Stimulated activated CD8-positive, alpha-beta memory T cell treated with anti-CD3 and anti-CD28 coated beads, Interleukin-15, amount 100 ng/mL, for 4 hours (primary cell): ENCODE data around the gene RAP2C.

Source experiments
- DNase-seq, 2 donors: peaks; one replicate each; pipeline ENCODE4 v3.0.0-alpha.2; 2020; ENCODE audit warnings: low read depth in 2 of 2

The RAP2C gene

GRCh38 chrX:132219343-132219768 lies at the start of gene RAP2C:
Gene RAP2C, minus strand, starts transcription at chrX:132219447. Its CDS starts 2,179 bp downstream, at chrX:132217268.
- DNase-seq, result peak; percentile 12 to 24

GRCh38 chrX:132267392-132267791 lies 48.1 kb upstream of the RAP2C start:
- DNase-seq, result no peak

- no peak for DNase-seq
Measured at GRCh38 chrX:132266583-132267355, 47.5 kb upstream of the RAP2C start.

- DNase-seq, result no peak
Measured at GRCh38 chrX:132263127-132263526, 43.9 kb upstream of the RAP2C start.

DNA sequence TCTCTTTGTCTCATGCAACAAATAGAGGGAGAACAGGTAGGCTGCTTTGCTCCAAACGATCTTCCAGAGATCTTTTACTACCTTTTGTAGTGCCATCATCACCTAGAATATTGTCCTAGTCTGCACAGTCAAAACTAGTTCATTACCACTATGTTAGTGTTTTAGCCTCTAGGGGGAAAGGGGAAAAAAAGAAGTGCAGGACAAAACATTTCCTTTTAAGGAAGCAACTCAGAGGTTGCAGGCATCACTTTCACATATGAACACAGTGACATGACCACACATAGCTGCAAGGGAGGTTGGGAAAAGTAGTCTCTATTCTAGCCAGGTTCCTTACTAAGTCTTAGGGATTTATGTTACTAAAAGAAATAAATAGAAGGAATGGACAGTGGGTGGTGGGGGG lies 39.3 kb upstream of the RAP2C start:
- no peak for DNase-seq

GRCh38 chrX:132257116-132257515 lies 37.9 kb upstream of the RAP2C start:
- no peak for DNase-seq

- no peak for DNase-seq
Measured at GRCh38 chrX:132236121-132236520, 16.9 kb upstream of the RAP2C start.

GRCh38 chrX:132235488-132235887 lies 16.2 kb upstream of the RAP2C start:
- no peak for DNase-seq

- DNase-seq, result no peak
Measured at GRCh38 chrX:132231587-132231986, 12.3 kb upstream of the RAP2C start.

- DNase-seq, result no peak
Measured at GRCh38 chrX:132227383-132228112, 8.3 kb upstream of the RAP2C start.

DNA sequence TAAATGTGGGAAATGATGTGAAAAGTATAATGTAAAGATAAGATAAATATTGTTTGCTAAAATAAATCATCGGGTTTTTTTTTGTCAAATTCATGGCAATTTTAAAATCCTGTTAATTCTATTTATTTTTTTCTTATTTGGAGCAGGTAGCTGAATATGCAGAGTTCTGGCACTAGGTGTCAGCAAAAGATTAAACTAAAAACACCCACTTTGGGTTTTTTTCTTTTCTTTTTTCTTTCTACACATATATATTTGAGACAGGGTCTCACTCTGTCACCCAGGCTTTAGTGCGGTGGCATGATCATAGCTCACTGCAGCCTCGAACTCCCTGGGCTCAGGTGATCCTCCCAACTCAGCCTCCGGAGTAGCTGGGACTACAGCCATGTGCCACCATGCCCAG lies 6.9 kb upstream of the RAP2C start:
- DNase-seq, result no peak

GRCh38 chrX:132218100-132218812 lies 991 bp downstream of the RAP2C start:
- peak; percentile 62 to 67 for DNase-seq

- DNase-seq, result peak; percentile 59 to 68
Measured at GRCh38 chrX:132217203-132218073, 1.8 kb downstream of the RAP2C start.

DNA sequence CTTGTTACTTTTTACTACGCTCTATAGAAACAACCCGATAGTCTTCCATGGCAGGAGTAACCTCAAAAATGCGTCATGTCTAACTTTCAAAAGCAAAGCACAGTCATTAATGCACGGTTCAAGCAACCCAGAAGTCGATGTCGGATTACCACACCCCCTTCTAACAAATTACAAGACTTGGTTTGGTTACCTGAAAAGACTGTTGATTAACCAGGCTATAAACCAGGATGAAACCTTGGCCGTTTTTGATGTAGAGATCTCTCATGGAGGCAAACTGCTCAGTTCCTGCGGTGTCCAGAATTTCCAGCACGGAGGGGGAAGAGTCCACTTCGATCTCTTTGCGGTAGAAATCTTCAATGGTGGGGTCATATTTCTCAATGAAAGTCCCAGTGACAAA lies 2.4 kb downstream of the RAP2C start:
- DNase-seq, result no peak

- no peak for DNase-seq
Measured at GRCh38 chrX:132216283-132216682, 3.0 kb downstream of the RAP2C start.

DNA sequence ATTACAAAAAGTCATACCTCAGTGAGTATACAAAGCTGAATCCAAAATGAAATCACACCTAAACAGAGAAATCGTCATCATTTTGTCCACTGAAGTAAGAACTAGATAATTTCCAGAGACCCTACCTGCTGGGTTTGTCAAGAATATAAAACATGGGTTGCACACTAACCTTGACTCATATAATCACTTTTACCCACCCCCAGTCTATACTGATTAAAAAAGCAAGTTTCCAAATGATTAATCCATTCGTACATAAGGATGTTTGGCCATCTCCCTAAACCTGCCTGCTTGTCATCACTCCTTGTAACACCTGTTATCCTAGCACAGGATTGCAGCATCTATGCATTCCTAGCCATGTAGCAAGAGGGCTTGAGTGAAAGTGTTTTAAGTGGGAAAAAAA lies 4.7 kb downstream of the RAP2C start:
- no peak for DNase-seq

GRCh38 chrX:132209527-132209926 lies 9.7 kb downstream of the RAP2C start:
- DNase-seq, result no peak

GRCh38 chrX:132208422-132208821 lies 10.8 kb downstream of the RAP2C start:
- DNase-seq, result no peak

DNA sequence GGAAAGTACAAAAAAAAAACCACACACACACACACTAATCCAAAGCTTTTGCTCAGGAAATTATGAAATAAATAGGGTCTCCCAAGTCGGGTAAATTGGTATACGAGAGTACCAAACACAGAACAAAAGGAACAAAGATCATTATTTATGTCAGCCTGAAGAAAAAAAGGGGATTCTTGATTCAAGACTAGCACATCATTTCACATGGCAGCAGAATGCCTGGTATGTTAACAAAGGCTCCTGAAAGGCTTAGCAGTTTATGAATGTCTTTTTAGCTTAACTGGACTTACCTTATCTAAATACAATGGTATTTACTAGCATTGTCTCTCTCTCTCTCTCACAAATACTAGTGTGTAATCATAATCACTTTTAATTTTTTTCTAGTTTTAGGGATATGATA lies 11.3 kb downstream of the RAP2C start:
- DNase-seq, result no peak

GRCh38 chrX:132206259-132206658 lies 13.0 kb downstream of the RAP2C start:
- DNase-seq, result no peak

- DNase-seq, result no peak
Measured at GRCh38 chrX:132204629-132205028, 14.6 kb downstream of the RAP2C start.

GRCh38 chrX:132200976-132201375 lies 18.3 kb downstream of the RAP2C start:
- DNase-seq, result no peak
